ENCODE data around the gene FAM120C. TPM values are rescaled to one million over a fixed set of nuclear protein-coding genes. Genes with fewer than 3 reads are reported as not detected.

Gene FAM120C
- total and polyA plus RNA-seq, 5 donors from 2014 or later = 3.3 to 12.7 (median 5.7) TPM

GRCh38 chrX:54067766-54068165 is 115.3 kb downstream of the FAM120C start:
- Mint-ChIP-seq H3K4me1 (no peaks in the 10 kb centered on the region), H3K36me3 (peaks cover 3% of the 10 kb centered on the region), H3K9me3 (no peaks in the 10 kb centered on the region), H3K27me3 (no peaks in the 10 kb centered on the region), H3K4me3 (no peak overlapping the region), H3K27ac (peak overlapping the region in 1 of 3 donors; percentile 11)
- Histone ChIP-seq H3K4me1 (ENCODE audit: control insufficient read depth, insufficient read depth, low read length, poor library complexity, severe bottlenecking) (no peaks in the 10 kb centered on the region), H3K36me3 (ENCODE audit: control insufficient read depth, insufficient read depth, low read length) (no peaks in the 10 kb centered on the region), H3K27me3 (ENCODE audit: control insufficient read depth, insufficient read depth, low read length) (no peaks in the 10 kb centered on the region), H3K9me3 (ENCODE audit: control insufficient read depth in 2 of 2, low read length in 2 of 2) (no peaks in the 10 kb centered on the region), H3K4me3 (ENCODE audit: low read depth, low read length) (no peak overlapping the region), H3K27ac (ENCODE audit: insufficient read depth, low read length, poor library complexity, severe bottlenecking) (no peak overlapping the region)
- no peak for ATAC-seq (ENCODE audit: low read depth in 2 of 2)
- DNase-seq = no peak

GRCh38 chrX:54066841-54067240 is 116.2 kb downstream of the FAM120C start:
- no peak for DNase-seq
- H3K4me3 Mint-ChIP-seq = no peak overlapping the region
- no peak overlapping the region for H3K27ac Mint-ChIP-seq
- no peaks in the 10 kb centered on the region for H3K27me3 Mint-ChIP-seq
- no peaks in the 10 kb centered on the region for H3K9me3 Mint-ChIP-seq
- Histone ChIP-seq H3K4me3 (ENCODE audit: low read depth, low read length) (no peak overlapping the region), H3K36me3 (ENCODE audit: control insufficient read depth, insufficient read depth, low read length) (no peaks in the 10 kb centered on the region), H3K4me1 (ENCODE audit: control insufficient read depth, insufficient read depth, low read length, poor library complexity, severe bottlenecking) (no peaks in the 10 kb centered on the region), H3K9me3 (ENCODE audit: control insufficient read depth in 2 of 2, low read length in 2 of 2) (no peaks in the 10 kb centered on the region), H3K27me3 (ENCODE audit: control insufficient read depth, insufficient read depth, low read length) (no peaks in the 10 kb centered on the region), H3K27ac (ENCODE audit: insufficient read depth, low read length, poor library complexity, severe bottlenecking) (no peak overlapping the region)
- H3K36me3 Mint-ChIP-seq = peaks cover 3% of the 10 kb centered on the region
- H3K4me1 Mint-ChIP-seq = no peaks in the 10 kb centered on the region
- no peak for ATAC-seq (ENCODE audit: low read depth in 2 of 2)

DNA sequence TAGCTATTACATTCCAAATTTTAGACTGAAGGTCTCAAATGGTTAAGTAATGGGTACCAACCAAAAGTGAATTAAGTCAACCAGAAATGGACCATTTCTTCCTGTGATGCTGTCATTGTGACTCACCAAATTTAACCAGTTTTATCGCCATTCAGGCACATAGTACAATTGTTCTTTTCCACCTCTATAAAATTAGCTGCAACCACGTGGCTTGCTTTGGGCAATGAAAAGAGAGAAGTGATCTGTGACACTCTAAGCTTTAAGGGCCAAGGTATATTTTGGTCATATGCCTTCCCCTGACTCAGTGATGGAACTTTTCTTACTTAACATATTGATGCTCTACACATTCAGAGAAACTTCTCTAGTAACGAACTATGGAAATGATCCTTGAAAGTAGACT is 118.5 kb downstream of the FAM120C start:
- Histone ChIP-seq H3K36me3 (ENCODE audit: control insufficient read depth, insufficient read depth, low read length) (no peaks in the 10 kb centered on the region), H3K27me3 (ENCODE audit: control insufficient read depth, insufficient read depth, low read length) (no peaks in the 10 kb centered on the region), H3K4me3 (ENCODE audit: low read depth, low read length) (no peak overlapping the region), H3K27ac (ENCODE audit: insufficient read depth, low read length, poor library complexity, severe bottlenecking) (no peak overlapping the region), H3K4me1 (ENCODE audit: control insufficient read depth, insufficient read depth, low read length, poor library complexity, severe bottlenecking) (no peaks in the 10 kb centered on the region), H3K9me3 (ENCODE audit: control insufficient read depth in 2 of 2, low read length in 2 of 2) (no peaks in the 10 kb centered on the region)
- H3K27me3 Mint-ChIP-seq = no peaks in the 10 kb centered on the region
- DNase-seq (no peak), ATAC-seq (ENCODE audit: low read depth in 2 of 2) (no peak)
- no peak overlapping the region for H3K4me3 Mint-ChIP-seq
- no peak overlapping the region for H3K27ac Mint-ChIP-seq
- no peaks in the 10 kb centered on the region for H3K4me1 Mint-ChIP-seq
- H3K9me3 Mint-ChIP-seq = no peaks in the 10 kb centered on the region
- H3K36me3 Mint-ChIP-seq = no peaks in the 10 kb centered on the region

DNA sequence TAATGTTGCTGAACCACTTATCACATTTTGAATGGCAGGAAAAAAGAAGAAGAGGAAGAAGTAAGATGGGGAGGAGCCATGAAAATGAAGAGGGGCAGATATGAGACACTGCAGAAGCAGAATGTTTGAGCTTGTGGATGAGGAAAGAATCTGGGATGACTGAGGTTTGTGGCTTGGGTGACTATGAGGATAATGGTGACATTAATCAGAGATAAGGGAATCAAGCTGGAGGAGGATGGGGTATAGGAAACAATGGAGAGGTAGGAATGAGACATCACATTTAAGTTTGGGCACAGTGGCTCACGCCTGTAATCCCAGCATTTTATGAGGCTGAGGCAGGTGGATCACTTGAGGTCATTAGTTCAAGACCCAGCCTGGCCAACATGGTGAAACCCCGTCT is 119.7 kb downstream of the FAM120C start:
- no peaks in the 10 kb centered on the region for H3K27me3 Mint-ChIP-seq
- H3K4me3 Mint-ChIP-seq = no peak overlapping the region
- Histone ChIP-seq H3K27me3 (ENCODE audit: control insufficient read depth, insufficient read depth, low read length) (no peaks in the 10 kb centered on the region), H3K36me3 (ENCODE audit: control insufficient read depth, insufficient read depth, low read length) (no peaks in the 10 kb centered on the region), H3K27ac (ENCODE audit: insufficient read depth, low read length, poor library complexity, severe bottlenecking) (no peak overlapping the region), H3K4me1 (ENCODE audit: control insufficient read depth, insufficient read depth, low read length, poor library complexity, severe bottlenecking) (no peaks in the 10 kb centered on the region), H3K9me3 (ENCODE audit: control insufficient read depth in 2 of 2, low read length in 2 of 2) (no peaks in the 10 kb centered on the region), H3K4me3 (ENCODE audit: low read depth, low read length) (no peak overlapping the region)
- H3K9me3 Mint-ChIP-seq = no peaks in the 10 kb centered on the region
- ATAC-seq (ENCODE audit: low read depth in 2 of 2) = no peak
- DNase-seq = no peak
- no peaks in the 10 kb centered on the region for H3K4me1 Mint-ChIP-seq
- H3K36me3 Mint-ChIP-seq = no peaks in the 10 kb centered on the region
- no peak overlapping the region for H3K27ac Mint-ChIP-seq

DNA sequence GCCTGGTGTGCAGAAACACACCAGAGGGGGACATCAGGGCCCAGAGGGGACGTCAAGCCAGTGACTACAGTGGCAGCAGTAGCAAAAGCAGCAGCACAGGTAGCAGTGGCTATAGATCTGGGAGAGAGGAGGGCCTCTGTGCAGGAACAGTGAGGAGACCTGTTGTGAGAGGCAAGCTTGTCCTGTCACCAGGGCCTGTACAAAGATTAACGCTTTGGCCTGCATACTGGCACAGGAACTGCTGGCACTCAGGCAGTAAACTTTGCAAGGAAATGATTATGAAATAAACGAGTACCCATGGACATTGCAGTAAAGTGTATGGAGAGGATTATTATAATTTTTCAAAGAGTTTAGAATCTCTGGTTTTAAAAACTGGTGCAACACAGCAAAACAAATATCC is 133.3 kb downstream of the FAM120C start:
- no peak overlapping the region for H3K4me3 ChIP-seq (ENCODE audit: low read depth, low read length)
- DNase-seq (no peak), ATAC-seq (ENCODE audit: low read depth in 2 of 2) (no peak)
- no peak overlapping the region for H3K27ac ChIP-seq (ENCODE audit: insufficient read depth, low read length, poor library complexity, severe bottlenecking)
- no peaks in the 10 kb centered on the region for H3K9me3 ChIP-seq (ENCODE audit: control insufficient read depth in 2 of 2, low read length in 2 of 2)
- Mint-ChIP-seq H3K4me1 (peaks cover 0 to 7% (median under 1%) of the 10 kb centered on the region in 4 donors), H3K36me3 (no peaks in the 10 kb centered on the region), H3K27ac (no peak overlapping the region), H3K4me3 (no peak overlapping the region), H3K9me3 (peaks cover 0 to 1% (median 0%) of the 10 kb centered on the region in 7 donors), H3K27me3 (no peaks in the 10 kb centered on the region)
- peaks cover 7% of the 10 kb centered on the region for H3K4me1 ChIP-seq (ENCODE audit: control insufficient read depth, insufficient read depth, low read length, poor library complexity, severe bottlenecking)
- H3K36me3 ChIP-seq (ENCODE audit: control insufficient read depth, insufficient read depth, low read length) = no peaks in the 10 kb centered on the region
- H3K27me3 ChIP-seq (ENCODE audit: control insufficient read depth, insufficient read depth, low read length) = no peaks in the 10 kb centered on the region

DNA sequence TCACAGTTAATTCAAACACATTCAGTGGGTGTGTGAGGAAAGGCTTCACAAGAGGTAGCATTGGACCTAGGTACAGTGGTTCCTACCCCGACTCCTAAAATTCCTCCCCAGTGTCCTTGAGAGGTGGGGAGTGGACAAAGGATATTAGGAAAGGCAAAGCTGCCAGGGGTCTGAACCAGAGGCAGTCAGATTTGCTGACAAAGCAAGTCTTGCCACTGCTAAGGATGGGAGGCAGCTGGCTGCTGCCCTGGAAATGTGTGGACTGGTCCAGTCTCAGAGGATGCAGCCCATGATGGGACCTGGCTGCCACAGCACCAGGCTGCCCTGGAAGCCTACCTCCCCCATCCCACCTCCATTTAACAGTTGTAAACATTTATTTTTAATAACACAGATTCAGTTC is 134.6 kb downstream of the FAM120C start:
- Mint-ChIP-seq H3K27me3 (peaks cover 5% of the 10 kb centered on the region), H3K4me3 (no peak overlapping the region), H3K9me3 (peaks cover 0 to 1% (median 0%) of the 10 kb centered on the region in 7 donors), H3K4me1 (peaks cover 0 to 9% (median 2%) of the 10 kb centered on the region in 4 donors), H3K27ac (no peak overlapping the region), H3K36me3 (peaks cover 3% of the 10 kb centered on the region)
- H3K4me3 ChIP-seq (ENCODE audit: low read depth, low read length) = no peak overlapping the region
- H3K27ac ChIP-seq (ENCODE audit: insufficient read depth, low read length, poor library complexity, severe bottlenecking) = no peak overlapping the region
- no peak for DNase-seq
- no peaks in the 10 kb centered on the region for H3K9me3 ChIP-seq (ENCODE audit: control insufficient read depth in 2 of 2, low read length in 2 of 2)
- H3K27me3 ChIP-seq (ENCODE audit: control insufficient read depth, insufficient read depth, low read length) = no peaks in the 10 kb centered on the region
- no peaks in the 10 kb centered on the region for H3K36me3 ChIP-seq (ENCODE audit: control insufficient read depth, insufficient read depth, low read length)
- peaks cover 7% of the 10 kb centered on the region for H3K4me1 ChIP-seq (ENCODE audit: control insufficient read depth, insufficient read depth, low read length, poor library complexity, severe bottlenecking)
- ATAC-seq (ENCODE audit: low read depth in 2 of 2) = no peak

DNA sequence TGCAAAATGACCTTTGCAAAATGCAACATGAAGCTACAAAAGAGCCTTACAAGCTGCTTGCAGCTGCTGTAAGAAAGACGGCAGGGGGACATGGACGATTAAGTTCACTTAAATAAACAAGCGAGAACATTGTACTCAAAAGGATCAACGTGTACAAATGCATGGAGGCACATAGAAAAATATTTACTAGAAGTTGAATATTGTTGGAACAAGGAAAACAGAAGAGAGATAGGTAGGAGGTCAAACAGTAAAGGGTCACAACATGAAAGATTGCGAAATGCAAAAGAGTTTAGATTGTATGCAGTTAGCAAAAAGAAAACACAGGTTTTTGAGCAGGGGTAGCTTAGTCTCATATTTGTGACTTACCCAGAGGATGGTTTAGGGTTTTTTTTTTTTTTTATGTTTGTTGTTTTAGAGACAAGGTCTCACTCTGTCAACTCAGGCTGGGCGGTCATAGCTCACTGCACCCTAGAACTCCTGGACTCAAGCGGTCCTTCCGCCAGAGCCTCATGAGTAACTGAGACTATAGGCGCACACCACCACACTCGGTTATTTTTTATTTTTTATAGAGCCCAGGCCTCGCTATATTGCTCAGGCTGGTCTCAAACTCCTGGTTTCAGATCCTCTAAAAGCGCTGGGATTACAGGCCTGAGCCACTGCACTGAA is 137.4 kb downstream of the FAM120C start:
- Histone ChIP-seq H3K9me3 (ENCODE audit: control insufficient read depth in 2 of 2, low read length in 2 of 2) (no peaks in the 10 kb centered on the region), H3K27me3 (ENCODE audit: control insufficient read depth, insufficient read depth, low read length) (no peaks in the 10 kb centered on the region), H3K4me1 (ENCODE audit: control insufficient read depth, insufficient read depth, low read length, poor library complexity, severe bottlenecking) (peaks cover 7% of the 10 kb centered on the region), H3K27ac (ENCODE audit: insufficient read depth, low read length, poor library complexity, severe bottlenecking) (peak overlapping the region; percentile 94), H3K4me3 (ENCODE audit: low read depth, low read length) (no peak overlapping the region), H3K36me3 (ENCODE audit: control insufficient read depth, insufficient read depth, low read length) (peaks cover 9% of the 10 kb centered on the region)
- Mint-ChIP-seq H3K4me3 (peak overlapping the region in 2 of 4 donors; percentile 91 to 100), H3K27me3 (peaks cover 5% of the 10 kb centered on the region), H3K36me3 (peaks cover 6% of the 10 kb centered on the region), H3K4me1 (peaks cover 0 to 28% (median 7%) of the 10 kb centered on the region in 4 donors), H3K9me3 (peaks cover 0 to 1% (median 0%) of the 10 kb centered on the region in 7 donors), H3K27ac (peak overlapping the region in 2 of 3 donors; percentile 97 to 98)
- no peak for ATAC-seq (ENCODE audit: low read depth in 2 of 2)
- no peak for DNase-seq

DNA sequence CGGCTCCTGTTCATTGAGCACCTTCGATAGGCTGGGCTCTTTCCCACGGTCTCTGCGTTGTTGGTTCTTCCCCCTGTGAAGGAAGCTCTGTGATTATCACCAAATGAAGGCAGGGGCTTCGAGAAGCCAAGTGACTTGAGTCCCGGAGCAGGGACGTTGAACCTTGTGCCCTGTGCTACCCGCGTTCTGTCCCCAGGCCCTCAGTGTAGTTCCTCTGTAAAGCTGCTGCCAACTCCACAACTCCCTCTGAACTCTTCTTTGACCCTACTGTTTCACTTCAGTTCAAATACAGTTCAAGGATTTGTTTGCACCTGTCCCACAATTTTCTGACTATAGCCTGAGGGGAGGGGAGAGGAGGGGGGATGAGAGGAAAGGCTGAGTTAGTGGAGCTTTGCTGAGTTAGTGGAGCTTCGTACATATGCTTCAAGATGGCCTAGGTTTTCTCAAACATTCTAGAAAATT is 138.1 kb downstream of the FAM120C start:
- peaks cover 0 to 1% (median 0%) of the 10 kb centered on the region in 7 donors for H3K9me3 Mint-ChIP-seq
- DNase-seq (no peak), ATAC-seq (ENCODE audit: low read depth in 2 of 2) (no peak)
- peak overlapping the region; percentile 97 to 98 (median 98) for H3K27ac Mint-ChIP-seq
- no peaks in the 10 kb centered on the region for H3K9me3 ChIP-seq (ENCODE audit: control insufficient read depth in 2 of 2, low read length in 2 of 2)
- H3K27me3 ChIP-seq (ENCODE audit: control insufficient read depth, insufficient read depth, low read length) = no peaks in the 10 kb centered on the region
- H3K4me1 Mint-ChIP-seq = peaks cover 0 to 32% (median 9%) of the 10 kb centered on the region in 4 donors
- H3K27me3 Mint-ChIP-seq = peaks cover 5% of the 10 kb centered on the region
- peaks cover 16% of the 10 kb centered on the region for H3K36me3 ChIP-seq (ENCODE audit: control insufficient read depth, insufficient read depth, low read length)
- peak overlapping the region; percentile 76 for H3K4me3 ChIP-seq (ENCODE audit: low read depth, low read length)
- peaks cover 10% of the 10 kb centered on the region for H3K36me3 Mint-ChIP-seq
- peaks cover 7% of the 10 kb centered on the region for H3K4me1 ChIP-seq (ENCODE audit: control insufficient read depth, insufficient read depth, low read length, poor library complexity, severe bottlenecking)
- H3K27ac ChIP-seq (ENCODE audit: insufficient read depth, low read length, poor library complexity, severe bottlenecking) = peak overlapping the region; percentile 94
- H3K4me3 Mint-ChIP-seq = peak overlapping the region; percentile 91 to 100 (median 98)
